GM13977 (cell line): ENCODE data around the gene SIL1.

Experiments used
- DNase-seq: peaks from one replicate; pipeline ENCODE4 v3.0.0; 2012; ENCODE audit warnings: low spot score
- in situ Hi-C: fragments of 300-500 bp; cut with MboI; formaldehyde crosslinking; loops from one replicate; pipeline ENCODE4 v1.12.0; 2022; ENCODE audit warnings: low sequenced_read_pairs, low pct_unique_long_range_greater_than_20kb, mixed read lengths, inconsistent platforms; ENCODE audit not compliant: unreplicated experiment
- TF ChIP-seq, protein P1 (sequence below): IDR thresholded peaks from 2 replicates; pipeline ENCODE4 v1.5.1; 2012; ENCODE audit warnings: mild to moderate bottlenecking, control low read depth; ENCODE audit not compliant: insufficient read depth; ENCODE audit errors: extremely low read depth, missing control alignments

Gene SIL1

DNA sequence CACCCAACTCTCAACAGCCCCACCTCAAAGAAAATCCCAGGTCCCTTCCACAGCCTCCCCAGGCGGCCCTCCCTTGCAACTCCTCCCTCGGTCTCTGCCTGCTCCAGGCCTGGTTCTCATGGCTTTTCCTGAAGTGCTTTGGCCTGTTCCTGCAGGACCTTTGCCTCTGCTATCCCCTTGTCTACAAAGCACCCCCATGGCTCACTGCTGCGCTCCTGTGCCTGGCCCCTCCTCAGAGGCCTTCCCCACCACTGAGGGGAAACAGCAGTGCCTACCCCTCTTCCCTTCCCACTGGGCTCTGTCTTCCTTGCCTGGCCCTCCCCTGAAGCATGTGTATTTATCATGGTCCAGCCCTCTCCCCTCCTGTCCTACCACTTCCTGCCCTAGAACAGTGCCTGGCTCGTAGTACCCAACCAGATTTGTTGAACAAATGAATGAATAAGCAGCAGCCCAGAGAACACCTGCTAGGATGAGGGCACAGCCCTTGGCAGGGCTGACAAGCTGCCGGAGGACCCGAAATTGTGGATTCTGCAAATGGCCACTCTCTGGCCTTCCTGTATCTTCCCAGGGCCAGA, 254.5 kb downstream of the SIL1 start:
- TF ChIP-seq, protein P1, sequence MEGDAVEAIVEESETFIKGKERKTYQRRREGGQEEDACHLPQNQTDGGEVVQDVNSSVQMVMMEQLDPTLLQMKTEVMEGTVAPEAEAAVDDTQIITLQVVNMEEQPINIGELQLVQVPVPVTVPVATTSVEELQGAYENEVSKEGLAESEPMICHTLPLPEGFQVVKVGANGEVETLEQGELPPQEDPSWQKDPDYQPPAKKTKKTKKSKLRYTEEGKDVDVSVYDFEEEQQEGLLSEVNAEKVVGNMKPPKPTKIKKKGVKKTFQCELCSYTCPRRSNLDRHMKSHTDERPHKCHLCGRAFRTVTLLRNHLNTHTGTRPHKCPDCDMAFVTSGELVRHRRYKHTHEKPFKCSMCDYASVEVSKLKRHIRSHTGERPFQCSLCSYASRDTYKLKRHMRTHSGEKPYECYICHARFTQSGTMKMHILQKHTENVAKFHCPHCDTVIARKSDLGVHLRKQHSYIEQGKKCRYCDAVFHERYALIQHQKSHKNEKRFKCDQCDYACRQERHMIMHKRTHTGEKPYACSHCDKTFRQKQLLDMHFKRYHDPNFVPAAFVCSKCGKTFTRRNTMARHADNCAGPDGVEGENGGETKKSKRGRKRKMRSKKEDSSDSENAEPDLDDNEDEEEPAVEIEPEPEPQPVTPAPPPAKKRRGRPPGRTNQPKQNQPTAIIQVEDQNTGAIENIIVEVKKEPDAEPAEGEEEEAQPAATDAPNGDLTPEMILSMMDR, result no peak
- in situ Hi-C loops, result no loop called here
- DNase-seq, result no peak

DNA sequence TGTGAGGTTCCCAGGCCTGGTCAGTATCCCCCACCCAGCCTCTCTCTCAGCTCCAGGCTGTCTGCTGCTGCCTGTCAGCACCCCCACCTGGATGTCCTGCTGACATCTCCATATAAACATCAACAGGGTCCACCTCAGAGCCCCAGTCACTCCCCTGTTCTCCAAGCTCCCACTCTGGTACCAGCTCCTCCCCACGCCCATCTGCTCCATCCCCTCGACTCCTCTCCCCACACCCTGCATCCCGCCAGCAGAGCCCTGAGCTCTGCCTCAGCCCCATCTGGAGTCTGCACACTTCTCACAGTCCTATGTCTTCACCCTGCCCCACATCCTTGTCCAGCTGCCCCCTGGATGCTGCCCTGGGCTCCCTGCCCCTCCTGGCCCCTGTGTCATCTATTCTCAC, 255.3 kb downstream of the SIL1 start:
- no peak for DNase-seq
- in situ Hi-C loops, result no loop called here
- TF ChIP-seq, protein P1, result no peak

DNA sequence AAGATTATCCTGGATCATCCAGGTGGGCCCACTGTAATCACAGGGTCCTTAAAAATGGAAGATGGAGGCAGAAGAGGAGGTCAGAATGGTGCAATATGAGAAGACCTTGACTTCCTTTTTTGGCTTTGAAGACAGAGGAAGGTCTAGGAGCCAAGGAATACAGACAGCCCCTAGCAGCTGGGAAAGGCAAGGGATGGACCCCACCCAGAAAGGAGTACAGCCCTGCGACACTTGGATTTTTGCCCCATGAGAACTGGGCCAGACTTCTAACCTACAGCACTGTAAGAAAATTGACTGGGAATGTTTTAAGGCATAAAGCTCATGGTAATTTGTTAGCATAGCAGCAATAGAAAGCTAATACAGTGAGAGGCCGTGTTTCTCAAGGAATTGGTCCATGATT, 256.1 kb downstream of the SIL1 start:
- TF ChIP-seq, protein P1, result no peak
- in situ Hi-C loops, result no loop called here
- no peak for DNase-seq

DNA sequence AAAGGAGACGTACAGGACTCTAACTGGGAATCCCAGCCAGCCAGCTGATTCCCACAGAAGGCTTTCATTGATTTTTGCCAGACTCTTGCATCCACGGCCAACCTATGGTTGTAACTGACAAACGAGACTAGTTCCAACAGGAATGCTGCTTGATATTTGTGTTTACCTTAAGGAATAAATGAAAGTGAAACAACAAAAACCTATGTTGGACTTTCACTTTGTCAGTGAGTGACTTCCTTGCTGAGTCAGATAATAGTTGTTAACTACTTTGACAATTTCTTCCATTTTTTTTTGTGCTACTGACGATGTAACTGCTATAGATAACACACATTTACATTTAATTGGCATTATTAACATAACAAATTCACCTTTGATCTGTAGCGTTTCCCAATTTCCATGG, 259.6 kb downstream of the SIL1 start:
- DNase-seq, result no peak
- in situ Hi-C loops, result no loop called here
- TF ChIP-seq, protein P1, result no peak

DNA sequence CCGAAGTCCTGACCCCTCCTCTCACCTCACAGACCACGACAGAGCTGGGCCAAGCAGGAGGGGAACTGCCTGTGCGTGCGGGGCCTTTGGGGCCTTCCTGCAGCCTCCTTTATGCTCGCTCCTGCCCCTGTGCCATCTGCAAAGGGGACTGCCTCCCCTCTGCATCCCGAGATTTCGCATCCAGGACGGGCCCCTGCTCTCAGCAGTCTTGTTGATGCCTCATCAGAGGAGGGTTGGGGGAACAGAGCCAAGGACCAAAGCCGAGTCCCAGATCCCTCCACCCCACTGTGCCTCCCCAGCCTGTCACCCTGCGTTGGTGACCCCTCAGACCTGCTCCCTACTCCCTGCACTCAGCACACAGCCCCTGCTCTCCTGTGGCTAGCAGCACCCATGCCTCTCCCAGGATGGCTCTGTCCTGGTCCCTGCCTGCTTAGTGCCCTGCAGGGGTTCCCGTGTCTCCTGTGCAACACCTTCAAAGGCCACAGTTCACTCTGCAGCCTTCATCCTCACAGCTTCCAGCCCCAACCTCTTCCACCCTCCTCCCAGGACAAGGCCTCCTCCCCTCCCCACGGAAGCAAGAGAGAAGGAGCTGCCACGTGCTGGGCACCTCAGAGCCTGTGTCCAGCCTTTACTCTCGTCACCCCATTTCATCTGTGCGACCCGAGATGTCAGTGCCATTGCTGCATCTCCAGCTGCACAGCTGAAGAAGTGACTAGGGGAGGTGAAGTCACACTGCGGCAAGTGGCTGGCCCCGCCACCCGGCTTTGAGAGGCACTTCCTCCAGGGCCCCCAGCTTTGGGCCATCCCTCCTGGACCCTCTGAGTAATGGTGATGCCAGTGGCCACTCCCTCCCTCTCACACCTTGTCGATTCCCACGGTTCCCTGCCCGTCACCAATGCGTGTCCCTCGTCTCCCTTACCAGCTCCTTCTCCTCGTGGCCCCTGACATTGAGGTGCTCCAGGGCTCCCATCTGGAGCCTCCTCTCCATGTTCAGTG, 260.5 kb downstream of the SIL1 start:
- DNase-seq, result no peak
- TF ChIP-seq, protein P1, result no peak
- in situ Hi-C loops, result no loop called here

DNA sequence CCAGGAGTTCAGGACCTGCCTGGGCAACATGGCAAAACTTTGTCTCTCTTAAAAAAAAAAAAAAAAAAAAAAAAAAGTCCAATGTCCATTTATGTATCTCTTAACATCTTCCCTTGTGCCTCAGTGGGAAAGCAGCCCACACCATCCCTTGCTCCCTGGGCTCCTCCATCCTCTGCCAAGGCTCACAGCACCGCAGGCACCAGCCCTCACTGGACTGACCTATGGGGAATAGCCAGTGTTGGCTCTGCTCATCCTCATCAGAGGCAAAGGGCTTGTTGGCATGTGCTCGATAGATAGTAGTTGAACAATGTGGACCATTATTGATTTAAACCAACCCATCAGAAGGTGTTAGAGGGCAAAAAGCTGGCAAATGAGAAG, 261.2 kb downstream of the SIL1 start:
- DNase-seq, result no peak
- TF ChIP-seq, protein P1, result no peak
- in situ Hi-C loops, result no loop called here
